22Rv1 (cell line): ENCODE results near the gene PREX1.

Experiments used
- H3K27ac ChIP-seq: fragments of 450-650 bp; 2 replicates; pipeline ENCODE4 v1.5.1; 2017
- CTCF ChIP-seq: fragments of 450-650 bp; IDR thresholded peaks from 2 replicates; pipeline ENCODE4 v1.5.1; 2017; ENCODE audit warnings: mild to moderate bottlenecking
- ZFX ChIP-seq: fragments of 450-650 bp; IDR thresholded peaks from 2 replicates; pipeline ENCODE4 v1.6.1; 2017; ENCODE audit warnings: antibody characterized with exemption, borderline replicate concordance

Gene PREX1

GRCh38 chr20:48789781-48790472, 37.9 kb downstream of the PREX1 start:
- no peak for TF ChIP-seq CTCF
- TF ChIP-seq ZFX = no peak
- H3K27ac ChIP-seq = no peak overlapping the region

GRCh38 chr20:48789185-48789668, 38.6 kb downstream of the PREX1 start:
- TF ChIP-seq ZFX (no peak), CTCF (no peak)
- H3K27ac ChIP-seq = no peak overlapping the region

GRCh38 chr20:48788486-48789072, 39.2 kb downstream of the PREX1 start:
- H3K27ac ChIP-seq = no peak overlapping the region

GRCh38 chr20:48787861-48788375, 39.9 kb downstream of the PREX1 start:
- H3K27ac ChIP-seq = no peak overlapping the region
- TF ChIP-seq CTCF (no peak), ZFX (no peak)

More at GRCh38 chr20:48788486-48789072, 39.2 kb downstream of the PREX1 start:
- no peak for TF ChIP-seq ZFX
- TF ChIP-seq CTCF = no peak

- no peak overlapping the region for H3K27ac ChIP-seq
- TF ChIP-seq ZFX (no peak), CTCF (no peak)
Measured at GRCh38 chr20:48786951-48787705, 40.7 kb downstream of the PREX1 start.

GRCh38 chr20:48785801-48786200, 42.0 kb downstream of the PREX1 start:
- TF ChIP-seq CTCF (no peak), ZFX (no peak)
- no peak overlapping the region for H3K27ac ChIP-seq
